Activated B cell treated with CpG ODN at 0.5 μM for 24 hours (primary cell): Measurements from ENCODE around the gene DBF4B. TPM values are rescaled to one million over a fixed set of nuclear protein-coding genes. Genes with fewer than 3 reads are reported as not detected.

Experiments
- ATAC-seq: fragments of 200-7000 bp; cut with Tn5 transposase; one replicate; pipeline ENCODE4 v1.10.0; 2021; ENCODE audit warnings: low read depth, mild to moderate bottlenecking, moderate library complexity
- CTCF ChIA-PET: fragments of 350-600 bp; sonication (Branson Sonifier 250); formaldehyde crosslinking; loops from one replicate; lab custom pipeline; 2021; ENCODE audit warnings: antibody characterized with exemption; lab: Charles Lee
- POLR2A ChIA-PET: fragments of 350-600 bp; sonication (Branson Sonifier 250); formaldehyde crosslinking; loops from one replicate; lab custom pipeline; 2021; ENCODE audit warnings: antibody characterized with exemption; lab: Charles Lee
- DNase-seq: peaks from one replicate; pipeline ENCODE4 v3.0.0; 2022
- H3K27ac Mint-ChIP-seq: one replicate; pipeline ENCODE4 v1.8.0; 2020; ENCODE audit warnings: mixed read lengths
- H3K27me3 Mint-ChIP-seq: one replicate; pipeline ENCODE4 v1.8.0; 2021; ENCODE audit warnings: mixed read lengths
- H3K36me3 Mint-ChIP-seq: one replicate; pipeline ENCODE4 v1.8.0; 2021; ENCODE audit warnings: low read depth, mixed read lengths
- H3K4me1 Mint-ChIP-seq: one replicate; pipeline ENCODE4 v1.8.0; 2021; ENCODE audit warnings: mixed read lengths
- H3K4me3 Mint-ChIP-seq: one replicate; pipeline ENCODE4 v1.8.0; 2020; ENCODE audit warnings: mild to moderate bottlenecking, mixed read lengths
- H3K9me3 Mint-ChIP-seq: one replicate; pipeline ENCODE4 v1.8.0; 2020; ENCODE audit warnings: mixed read lengths
- CTCF ChIP-seq: fragments of 200-600 bp; IDR thresholded peaks from one replicate; pipeline ENCODE4 v1.8.0; 2022; ENCODE audit warnings: antibody characterized with exemption, mild to moderate bottlenecking
- intact Hi-C: fragments of 100-400 bp; cut with micrococcal nuclease; formaldehyde crosslinking; loops from one replicate; pipeline ENCODE4 v1.15.1; 2024
- total RNA-seq: library from RNA; stranded (reverse); gene quantifications from 2 replicates; pipeline ENCODE4 v1.2.3, GENCODE V29; 2022

DBF4B gene
- total RNA-seq, 1 donor from 2014 or later, result 13.8 TPM

GRCh38 chr17:44758414-44759085 is 50.1 kb downstream of the DBF4B start, which contains the start of gene ADAM11:
ADAM11 (plus strand) TSS chr17:44758988; CDS start chr17:44759200, 212 bp downstream.
- no peak within 1 kb of the TSS for H3K27ac Mint-ChIP-seq

GRCh38 chr17:44759086-44759915 is 50.8 kb downstream of the DBF4B start:
- Mint-ChIP-seq H3K4me3 (peak overlapping the region; percentile 24), H3K4me1 (peaks cover 3% of the 10 kb centered on the region), H3K27me3 (peaks cover 26% of the 10 kb centered on the region), H3K9me3 (no peaks in the 10 kb centered on the region), H3K27ac (no peak overlapping the region), H3K36me3 (no peaks in the 10 kb centered on the region)
- ChIA-PET POLR2A (interaction anchor here (1.0 kb wide), 1 partner anchor 23 kb away, joined by 4 read pairs; no protein-coding TSS in a partner anchor), CTCF (no interaction called here)
- no peak for TF ChIP-seq CTCF
- intact Hi-C loops, result no loop called here
- no peak for DNase-seq
- no peak for ATAC-seq

More at GRCh38 chr17:44758414-44759085, 50.1 kb downstream of the DBF4B start, which contains the start of gene ADAM11:
- Mint-ChIP-seq H3K9me3 (no peaks in the 10 kb centered on the region), H3K36me3 (no peaks in the 10 kb centered on the region), H3K27me3 (peaks cover 26% of the 10 kb centered on the region), H3K4me1 (peaks cover 3% of the 10 kb centered on the region), H3K4me3 (peak within 1 kb of the TSS; percentile 55)
- no peak for DNase-seq
- TF ChIP-seq CTCF, result no peak
- intact Hi-C loops, result no loop called here
- POLR2A ChIA-PET, result interaction anchor here (1.0 kb wide), 1 partner anchor 22 kb away, joined by 4 read pairs; no protein-coding TSS in a partner anchor
- peak; percentile 14 for ATAC-seq
- CTCF ChIA-PET, result no interaction called here

GRCh38 chr17:44759916-44760243 is 51.4 kb downstream of the DBF4B start:
- no peak for TF ChIP-seq CTCF
- Mint-ChIP-seq H3K9me3 (no peaks in the 10 kb centered on the region), H3K36me3 (no peaks in the 10 kb centered on the region), H3K4me3 (no peak overlapping the region), H3K4me1 (peaks cover 3% of the 10 kb centered on the region), H3K27me3 (peaks cover 26% of the 10 kb centered on the region), H3K27ac (no peak overlapping the region)
- intact Hi-C loops, result no loop called here
- ATAC-seq (no peak), DNase-seq (no peak)
- CTCF ChIA-PET, result no interaction called here
- POLR2A ChIA-PET, result no interaction called here

GRCh38 chr17:44760474-44761308 is 52.2 kb downstream of the DBF4B start:
- peaks cover 26% of the 10 kb centered on the region for H3K27me3 Mint-ChIP-seq
- ChIA-PET POLR2A (no interaction called here), CTCF (no interaction called here)
- H3K36me3 Mint-ChIP-seq, result no peaks in the 10 kb centered on the region
- no peak for DNase-seq
- H3K27ac Mint-ChIP-seq, result no peak overlapping the region
- peaks cover 3% of the 10 kb centered on the region for H3K4me1 Mint-ChIP-seq
- no peak for TF ChIP-seq CTCF
- intact Hi-C loops, result no loop called here
- ATAC-seq, result no peak
- H3K9me3 Mint-ChIP-seq, result no peaks in the 10 kb centered on the region
- no peak overlapping the region for H3K4me3 Mint-ChIP-seq
